K562 (cell line): ENCODE results near the gene CABLES1. TPM values are rescaled to one million over a fixed set of nuclear protein-coding genes. Genes with fewer than 3 reads are reported as not detected.

ENCODE experiments used
- ATAC-seq: fragments of 200-7000 bp; cut with Tn5 transposase; 3 replicates; pipeline ENCODE4 v1.9.1; 2020; ENCODE audit warnings: moderate library complexity
- BruUV-seq: library from RNA; stranded (reverse); fragments of 400-500 nt; replicated peaks from 2 replicates; lab custom pipeline; 2021; lab: Mats Ljungman, UMichigan
- CTCF ChIA-PET: fragments of 300-600 bp; formaldehyde crosslinking; extraction: SDS; loops from one replicate; lab custom pipeline; 2021; ENCODE audit warnings: low intra/inter-chr PET ratio; lab: Yijun Ruan, JAX
- POLR2A ChIA-PET: fragments of 300-600, 350-650 bp; sonication (Branson Sonifier 250); formaldehyde crosslinking; extraction: SDS; loops from one replicate; lab custom pipeline; 2021; ENCODE audit warnings: antibody characterized with exemption, inconsistent platforms; lab: Yijun Ruan, JAX
- DNase-seq, 4 experiments: peaks; one replicate each; pipeline versions ENCODE4 v3.0.0 to v3.0.0-alpha.2; 2011 to 2018; ENCODE audit warnings: low spot score in 3 of 4, mixed read lengths in 3 of 4; ENCODE audit errors: extremely low read depth in 1 of 4
- FAIRE-seq: peaks from 2 replicates; lab custom pipeline; 2011; peaks lifted over from hg19 to GRCh38; lab: Jason Lieb, UNC
- H2AFZ ChIP-seq: 2 replicates; pipeline ENCODE4 v1.6.0; 2011; ENCODE audit warnings: low read depth, low read length, control low read depth, inconsistent platforms
- H3K27ac ChIP-seq: fragments of 200-600 bp; 3 replicates; pipeline ENCODE4 v1.8.0; 2011; ENCODE audit warnings: low read depth, mild to moderate bottlenecking, control low read depth, inconsistent platforms, low read length, moderate library complexity, mixed read lengths; ENCODE audit errors: extremely low read depth
- H3K27me3 ChIP-seq, 2 experiments: fragments of 300-600 bp in 1 of 2; 2 replicates in 1 of 2; 3 replicates in 1 of 2; pipeline versions ENCODE4 v1.6.0 to v1.8.0; 2011; ENCODE audit warnings: inconsistent platforms in 2 of 2, low read length in 2 of 2, mild to moderate bottlenecking in 1 of 2, mixed read lengths in 1 of 2, moderate library complexity in 1 of 2; ENCODE audit not compliant: control insufficient read depth in 2 of 2, insufficient read depth in 2 of 2
- H3K36me3 ChIP-seq: fragments of 300-600 bp; 3 replicates; pipeline ENCODE4 v1.8.0; 2011; ENCODE audit warnings: mild to moderate bottlenecking, low read length, inconsistent platforms; ENCODE audit not compliant: control insufficient read depth, insufficient read depth
- H3K4me1 ChIP-seq, 2 experiments: fragments of 200-600 bp in 1 of 2; replicated peaks in 1 of 2; 2 replicates in 1 of 2; 3 replicates in 1 of 2; pipeline versions ENCODE4 v1.5.1 to v1.8.0; 2011; ENCODE audit warnings: inconsistent platforms in 2 of 2, low read length in 2 of 2, mild to moderate bottlenecking in 1 of 2, mixed read lengths in 1 of 2, moderate library complexity in 1 of 2; ENCODE audit not compliant: control insufficient read depth in 2 of 2, insufficient read depth in 2 of 2
- H3K4me2 ChIP-seq: 2 replicates; pipeline ENCODE4 v1.6.1; 2011; ENCODE audit warnings: low read length, control low read depth, inconsistent platforms, mixed read lengths; ENCODE audit not compliant: insufficient read depth
- H3K4me3 ChIP-seq: fragments of 200-600 bp; sonication (generic), shearing (Covaris generic); 2 replicates; pipeline ENCODE4 v1.5.1; 2016; ENCODE audit warnings: control low read depth, inconsistent platforms
- H3K79me2 ChIP-seq: fragments of 200-600 bp; 3 replicates; pipeline ENCODE4 v1.8.0; 2011; ENCODE audit warnings: low read length, inconsistent platforms; ENCODE audit not compliant: control insufficient read depth, insufficient read depth
- H3K9ac ChIP-seq, 2 experiments: 2 replicates each; pipeline versions ENCODE4 v1.6.0 to v1.6.1; 2011; ENCODE audit warnings: low read depth in 2 of 2, low read length in 2 of 2, control low read depth in 1 of 2, inconsistent platforms in 1 of 2, mild to moderate bottlenecking in 1 of 2, mixed read lengths in 1 of 2; ENCODE audit not compliant: insufficient read depth in 1 of 2
- H3K9me1 ChIP-seq: one replicate; pipeline ENCODE4 v1.6.0; 2011; ENCODE audit warnings: inconsistent platforms, mild to moderate bottlenecking, low read length, moderate library complexity; ENCODE audit not compliant: control insufficient read depth, insufficient read depth
- H3K9me3 ChIP-seq: replicated peaks from 2 replicates; pipeline ENCODE4 v1.5.1; 2011; ENCODE audit warnings: low read depth, low read length, inconsistent platforms; ENCODE audit not compliant: control insufficient read depth, insufficient read depth
- H4K20me1 ChIP-seq: replicated peaks from 2 replicates; pipeline ENCODE4 v1.6.1; 2011; ENCODE audit warnings: low read length, inconsistent platforms, mixed read lengths; ENCODE audit not compliant: control insufficient read depth, insufficient read depth
- CREB1 ChIP-seq, 2 experiments: sonication (generic) in 1 of 2; formaldehyde crosslinking in 1 of 2; IDR thresholded peaks; 2 replicates each; pipeline versions ENCODE4 v1.6.1 to v1.8.0; 2012 to 2022; ENCODE audit warnings: inconsistent platforms in 1 of 2, mild to moderate bottlenecking in 1 of 2, missing genetic modification reagents in 1 of 2, moderate library complexity in 1 of 2
- GTF2A2 ChIP-seq: IDR thresholded peaks from 2 replicates; pipeline ENCODE4 v1.6.1; 2016; ENCODE audit warnings: mild to moderate bottlenecking, missing genetic modification characterization, missing compliant biosample characterization
- GTF3C2 ChIP-seq: IDR thresholded peaks from 3 replicates; pipeline ENCODE4 v1.6.1; 2011; ENCODE audit warnings: borderline replicate concordance, mild to moderate bottlenecking, moderate library complexity; ENCODE audit not compliant: insufficient read length; ENCODE audit errors: extremely low read depth
- KAT2B ChIP-seq: IDR thresholded peaks from one replicate; pipeline ENCODE4 v1.6.1; 2012; ENCODE audit warnings: low read depth, mild to moderate bottlenecking, control low read depth, inconsistent platforms, low read length, moderate library complexity
- MBD1 ChIP-seq: fragments of 250-450 bp; sonication (Bioruptor Pico); IDR thresholded peaks from 2 replicates; pipeline ENCODE4 v1.8.0; 2022; ENCODE audit warnings: inconsistent platforms
- MNT ChIP-seq, 2 experiments: fragments of 450-650 bp; conservative IDR thresholded peaks; 2 replicates each; pipeline ENCODE4 v1.6.1; 2017; ENCODE audit warnings: mild to moderate bottlenecking in 2 of 2, moderate library complexity in 2 of 2
- NFRKB ChIP-seq: fragments of 450-650 bp; IDR thresholded peaks from 2 replicates; pipeline ENCODE4 v1.6.1; 2016; ENCODE audit warnings: low read depth
- RBM15 ChIP-seq: fragments of 200-400 bp; formaldehyde crosslinking; IDR thresholded peaks from 2 replicates; pipeline ENCODE4 v1.6.1; 2018; ENCODE audit warnings: mild to moderate bottlenecking, low read length, moderate library complexity; ENCODE audit not compliant: insufficient read depth
- XRCC4 ChIP-seq: IDR thresholded peaks from one replicate; pipeline ENCODE4 v1.6.1; 2011; ENCODE audit not compliant: insufficient read depth, insufficient read length; ENCODE audit errors: extremely low read depth
- ZC3H11A ChIP-seq: IDR thresholded peaks from 2 replicates; pipeline ENCODE4 v1.6.1; 2012; ENCODE audit warnings: low read depth, low read length, improper control_type of control experiment
- ZFP30 ChIP-seq: fragments of 250-450 bp; sonication (Bioruptor Pico); IDR thresholded peaks from 2 replicates; pipeline ENCODE4 v1.8.0; 2022; ENCODE audit warnings: moderate library complexity, mild to moderate bottlenecking, inconsistent platforms, borderline replicate concordance
- ZNF507 ChIP-seq: conservative IDR thresholded peaks from 2 replicates; pipeline ENCODE4 v1.6.1; 2017; ENCODE audit warnings: missing genetic modification characterization, missing compliant biosample characterization
- WGBS: fragments of 100-300 bp; shearing (Covaris generic); methylation state at CpG from one replicate; pipeline ENCODE4 v1.1.6; 2016; ENCODE audit warnings: low coverage, mixed read lengths; ENCODE audit not compliant: insufficient coverage; ENCODE audit errors: missing lambda C conversion rate; 5-methylcytosine and 5-hydroxymethylcytosine counted together
- in situ Hi-C: fragments of 300-500 bp; cut with MboI; formaldehyde crosslinking; loops from 4 replicates; pipeline ENCODE4 v1.15.0; 2018; ENCODE audit warnings: inconsistent platforms, mixed read lengths
- intact Hi-C: fragments of 100-400 bp; cut with micrococcal nuclease; formaldehyde crosslinking; loops from 2 replicates; pipeline ENCODE4 v1.14.2; 2022
- polyA plus RNA-seq, 8 experiments: library from polyadenylated mRNA; depleted of rRNA in 4 of 8; stranded (reverse) in 5 of 8; unstranded in 3 of 8; fragments of >200 nt; fragmentation: Nextera tagmentation in 2 of 8; fragmentation: Illumina TruSeq in 1 of 8; extraction: Ambion mirVana in 2 of 8; extraction: Trizol in 1 of 8; gene quantifications; 2 replicates each; pipeline versions ENCODE4 v1.2.1 to v1.2.3, GENCODE V29; 2011 to 2014; ENCODE audit warnings: inconsistent platforms in 1 of 8, missing spikeins in 1 of 8
- total RNA-seq, 7 experiments: library from RNA; depleted of rRNA in 6 of 7; stranded (reverse); fragments of >200 nt in 6 of 7; fragmentation: Illumina TruSeq in 2 of 7; extraction: Trizol in 2 of 7; gene quantifications; 2 replicates each; pipeline versions ENCODE4 v1.2.1 to v1.2.3, GENCODE V29; 2011 to 2021; ENCODE audit warnings: low replicate concordance in 1 of 7
- TF ChIP-seq, protein P1 (sequence below): fragments of 450-650 bp; formaldehyde crosslinking; IDR thresholded peaks from 2 replicates; pipeline ENCODE4 v1.4.0; 2020; ENCODE audit warnings: mild to moderate bottlenecking, mixed read lengths

Gene CABLES1
- total and polyA plus RNA-seq, 9 of the 15 experiments (the other 6 are each of a cell fraction or from before 2014, with no cell fraction given) = 0.04 to 0.10 (median 0.06) TPM; not detected in 3

- in situ Hi-C loops = no loop called here
- intact Hi-C loops = no loop called here
- peaks cover 47 to 70% of the 10 kb centered on the region in 2 experiments for H3K27me3 ChIP-seq
- no peak overlapping the region for H3K4me2 ChIP-seq
- no TSS peak for BruUV-seq
- H3K9ac ChIP-seq = no peak overlapping the region
- ChIA-PET POLR2A (interaction anchor here (0.6 to 1.5 kb wide), 3 partner anchors 13 to 242 kb away, joined by 3 to 5 read pairs (median 4); no protein-coding TSS in a partner anchor), CTCF (no interaction called here)
- no peaks in the 10 kb centered on the region for H3K9me3 ChIP-seq
- no peak overlapping the region for H3K27ac ChIP-seq
- no peak overlapping the region for H2AFZ ChIP-seq
- ATAC-seq (no peak), FAIRE-seq (no peak), DNase-seq (no peak)
- no peaks in the 10 kb centered on the region for H3K4me1 ChIP-seq
- H4K20me1 ChIP-seq = no peaks in the 10 kb centered on the region
- no peak overlapping the region for H3K4me3 ChIP-seq
- no peaks in the 10 kb centered on the region for H3K36me3 ChIP-seq
- no peaks in the 10 kb centered on the region for H3K9me1 ChIP-seq
- H3K79me2 ChIP-seq = no peaks in the 10 kb centered on the region
- 2% methylated on average over 9 of the region's 9 CpGs for WGBS
- TF ChIP-seq XRCC4 (no peak), GTF3C2 (no peak), MBD1 (CRISPR knock-in tag) (no peak), NFRKB (no peak), ZFP30 (CRISPR knock-in tag) (no peak), ZC3H11A (no peak), MNT (conservative IDR thresholded peaks at IDR 0.05) (no peak), ZNF507 (no peak), RBM15 (no peak), KAT2B (no peak), GTF2A2 (no peak), CREB1 (IDR thresholded peaks at IDR 0.05) (no peak), CREB1 (CRISPR knock-in tag; IDR thresholded peaks at IDR 0.05) (no peak)
- TF ChIP-seq, protein P1, sequence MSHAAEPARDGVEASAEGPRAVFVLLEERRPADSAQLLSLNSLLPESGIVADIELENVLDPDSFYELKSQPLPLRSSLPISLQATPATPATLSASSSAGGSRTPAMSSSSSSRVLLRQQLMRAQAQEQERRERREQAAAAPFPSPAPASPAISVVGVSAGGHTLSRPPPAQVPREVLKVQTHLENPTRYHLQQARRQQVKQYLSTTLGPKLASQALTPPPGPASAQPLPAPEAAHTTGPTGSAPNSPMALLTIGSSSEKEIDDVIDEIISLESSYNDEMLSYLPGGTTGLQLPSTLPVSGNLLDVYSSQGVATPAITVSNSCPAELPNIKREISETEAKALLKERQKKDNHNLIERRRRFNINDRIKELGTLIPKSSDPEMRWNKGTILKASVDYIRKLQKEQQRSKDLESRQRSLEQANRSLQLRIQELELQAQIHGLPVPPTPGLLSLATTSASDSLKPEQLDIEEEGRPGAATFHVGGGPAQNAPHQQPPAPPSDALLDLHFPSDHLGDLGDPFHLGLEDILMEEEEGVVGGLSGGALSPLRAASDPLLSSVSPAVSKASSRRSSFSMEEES = no peak
These were observed 47.3 kb downstream of the CABLES1 start for GRCh38 chr18:23182606-23183005.
